GM19467 (cell line): Measurements from ENCODE around the gene PRAMEF7.
"Not testable (repeated sequence)": the region's sequence is repeated elsewhere in the genome, so short reads cannot be mapped to it uniquely, and the experiment has no call there.

Source experiments
- ATAC-seq: cut with Tn5 transposase; IDR thresholded peaks from one replicate; pipeline ENCODE4 v1.9.1; 2021; ENCODE audit warnings: mild to moderate bottlenecking, moderate library complexity; ENCODE audit not compliant: unreplicated experiment

PRAMEF7 gene

GRCh38 chr1:12916310-12916709 lies at the start of gene PRAMEF7:
PRAMEF7 (plus strand) TSS chr1:12916610; CDS start chr1:12917693, 1,083 bp downstream.
- not testable (repeated sequence) for ATAC-seq

DNA sequence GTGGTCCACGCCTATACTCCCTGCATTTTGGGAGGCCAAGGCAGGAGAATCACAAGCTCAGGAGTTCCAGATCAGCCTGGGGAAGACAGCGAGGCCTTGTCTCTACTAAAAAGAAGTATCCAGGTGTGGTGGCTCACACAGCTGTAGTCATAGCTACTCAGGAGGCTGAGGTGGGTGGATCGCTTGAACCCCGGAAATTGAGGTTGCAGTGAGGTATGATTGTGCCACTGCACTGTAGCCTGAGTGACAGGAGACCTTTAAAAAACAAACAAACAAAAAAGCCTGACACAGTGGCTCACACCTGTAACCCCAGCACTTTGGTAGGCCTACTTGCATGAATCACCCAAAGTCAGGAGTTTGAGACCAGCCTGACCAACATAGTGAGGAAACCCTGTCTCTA lies 38.0 kb upstream of the PRAMEF7 start:
- not testable (repeated sequence) for ATAC-seq

- not testable (repeated sequence) for ATAC-seq
Observed at GRCh38 chr1:12886101-12886500, 30.3 kb upstream of the PRAMEF7 start, which contains the start of gene PRAMEF4. PRAMEF4 (minus strand) TSS chr1:12886201; CDS start chr1:12883394, 2,807 bp downstream.

DNA sequence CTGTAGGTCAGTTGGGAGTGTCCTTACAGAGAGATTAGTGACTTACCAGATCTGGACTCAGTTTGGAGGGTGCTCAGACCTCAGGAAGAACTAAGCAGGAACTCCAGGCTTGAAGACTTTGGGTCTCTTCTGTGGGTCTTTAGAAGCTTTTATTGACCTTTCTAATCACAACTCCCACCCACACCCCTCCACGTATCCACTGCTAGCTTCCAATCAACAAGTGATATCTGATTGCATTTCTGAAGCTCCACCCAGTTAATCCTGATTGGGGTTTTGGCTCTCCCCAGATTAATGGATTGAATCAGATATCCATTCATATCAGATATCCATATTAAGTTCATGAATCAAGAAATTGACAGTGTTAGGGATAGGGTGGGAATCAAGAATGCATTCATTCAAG lies 18.2 kb upstream of the PRAMEF7 start, which contains the start of gene PRAMEF10:
Gene PRAMEF10 (minus strand): TSS at position 101 of the 400 bp plus-strand sequence. CDS start 2,423 bp downstream, outside the sequence.
- not testable (repeated sequence) for ATAC-seq

DNA sequence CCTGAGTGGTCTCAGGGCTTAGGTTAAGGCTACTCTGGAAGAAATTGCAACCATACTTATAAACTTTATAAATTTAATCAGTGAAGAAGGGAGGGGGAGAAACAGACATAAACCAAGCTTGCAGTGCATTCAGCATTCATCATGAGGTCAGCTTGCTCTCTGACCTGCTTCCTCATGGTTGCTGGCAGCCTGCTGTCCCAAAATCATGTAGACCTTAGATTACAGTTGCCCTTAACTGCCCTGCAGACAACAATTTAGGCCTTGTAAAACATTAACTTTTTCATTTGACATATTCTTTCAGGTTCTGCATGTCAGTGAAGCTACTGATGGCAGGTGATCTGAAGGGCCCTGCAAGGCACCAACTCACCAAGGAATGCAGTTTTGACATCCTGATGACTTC lies 17.2 kb upstream of the PRAMEF7 start:
- ATAC-seq: not testable (repeated sequence)

DNA sequence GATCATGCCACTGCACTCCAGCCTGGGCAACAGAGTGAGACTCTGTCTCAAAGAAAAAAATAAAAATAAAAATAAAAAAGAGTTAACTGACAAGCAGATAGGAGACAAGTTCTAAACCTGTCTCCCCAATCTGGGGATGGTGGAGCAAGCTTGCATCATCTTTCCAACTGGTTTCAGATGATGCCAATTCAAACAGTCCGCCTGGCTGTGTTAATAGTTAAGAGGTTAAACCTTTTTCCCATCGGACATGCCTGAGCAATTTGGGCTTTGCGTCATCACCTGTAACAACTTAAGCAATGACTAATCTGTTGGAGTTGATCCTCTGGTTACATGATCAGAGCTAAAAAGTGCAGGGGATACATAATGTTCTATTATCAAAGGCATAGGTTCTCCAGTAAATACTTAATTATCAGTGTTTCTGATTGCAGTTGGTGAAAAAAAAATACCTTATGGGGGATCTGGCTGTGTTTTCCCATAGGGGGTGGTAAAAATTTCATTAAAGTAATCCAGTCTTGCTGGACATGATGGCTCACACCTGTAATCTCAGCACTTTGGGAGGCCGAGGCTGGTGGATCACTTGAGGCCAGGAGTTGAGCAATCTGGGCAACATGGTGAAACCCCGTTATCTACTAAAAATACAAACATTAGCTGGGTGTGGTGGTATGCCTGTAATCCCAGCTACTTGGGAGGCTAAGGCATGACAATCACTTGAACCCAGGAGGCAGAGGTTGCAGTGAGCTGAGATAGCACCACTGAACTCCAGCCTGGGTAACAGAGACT lies 12.4 kb upstream of the PRAMEF7 start:
- ATAC-seq: not testable (repeated sequence)

DNA sequence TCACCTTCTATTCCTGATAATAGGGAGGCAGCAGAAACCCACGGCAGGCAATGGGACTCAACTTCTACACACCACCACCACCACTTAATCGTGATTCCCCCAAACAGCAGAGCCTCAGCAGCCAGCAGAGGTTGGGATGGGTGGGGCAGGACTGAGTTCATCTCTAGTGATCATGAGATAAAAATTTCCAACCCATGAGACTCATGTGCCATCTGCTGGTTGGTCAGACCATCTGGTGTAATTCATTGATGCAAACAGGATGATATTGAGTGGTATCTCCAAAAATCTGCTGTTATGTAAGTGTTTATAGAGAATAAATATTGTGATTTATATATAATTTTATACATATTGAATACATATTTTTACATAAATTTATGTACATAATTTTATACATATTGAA lies 5.3 kb downstream of the PRAMEF7 start:
- not testable (repeated sequence) for ATAC-seq

GRCh38 chr1:12924368-12924767 lies 8.0 kb downstream of the PRAMEF7 start:
- not testable (repeated sequence) for ATAC-seq

GRCh38 chr1:12947480-12947879 lies 31.1 kb downstream of the PRAMEF7 start, which contains the start of gene PRAMEF6:
PRAMEF6 (minus strand) TSS chr1:12947580; CDS start chr1:12942518, 5,062 bp downstream.
- ATAC-seq: not testable (repeated sequence)
